RPMI8226 (cell line): ENCODE results near the gene FMN1.
"Not testable (repeated sequence)": the region's sequence is repeated elsewhere in the genome, so short reads cannot be mapped to it uniquely, and the experiment has no call there.

Experiments used
- DNase-seq: peaks from one replicate; pipeline ENCODE4 v3.0.0-alpha.2; 2015

Gene FMN1

GRCh38 chr15:33086500-33087121 is 107.9 kb downstream of the FMN1 start:
- peak; percentile 49 for DNase-seq

- no peak for DNase-seq
Observed at GRCh38 chr15:33084661-33085060, 109.9 kb downstream of the FMN1 start.

GRCh38 chr15:33083232-33084081 is 111.1 kb downstream of the FMN1 start:
- no peak for DNase-seq

- DNase-seq, result no peak
Observed at GRCh38 chr15:33080006-33080405, 114.5 kb downstream of the FMN1 start.

- DNase-seq, result no peak
Observed at GRCh38 chr15:33078607-33079006, 115.9 kb downstream of the FMN1 start.

- DNase-seq, result no peak
Observed at GRCh38 chr15:33076937-33077336, 117.6 kb downstream of the FMN1 start.

- DNase-seq, result peak; percentile 20
Observed at GRCh38 chr15:33074942-33075341, 119.6 kb downstream of the FMN1 start.

GRCh38 chr15:33074212-33074611 is 120.3 kb downstream of the FMN1 start:
- no peak for DNase-seq

- no peak for DNase-seq
Observed at GRCh38 chr15:33071451-33071850, 123.1 kb downstream of the FMN1 start.

GRCh38 chr15:33069903-33070302 is 124.6 kb downstream of the FMN1 start:
- DNase-seq, result not testable (repeated sequence)

- no peak for DNase-seq
Observed at GRCh38 chr15:33069161-33069560, 125.4 kb downstream of the FMN1 start.

- DNase-seq, result peak; percentile 85
Observed at GRCh38 chr15:33068511-33068990, 126.0 kb downstream of the FMN1 start.

GRCh38 chr15:33068007-33068481 is 126.5 kb downstream of the FMN1 start:
- DNase-seq, result peak; percentile 88

- DNase-seq, result no peak
Observed at GRCh38 chr15:33067456-33067855, 127.1 kb downstream of the FMN1 start.

GRCh38 chr15:33066584-33066983 is 127.9 kb downstream of the FMN1 start:
- peak; percentile 69 for DNase-seq

- DNase-seq, result no peak
Observed at GRCh38 chr15:33064878-33065277, 129.6 kb downstream of the FMN1 start.

GRCh38 chr15:33059184-33059583 is 135.3 kb downstream of the FMN1 start:
- no peak for DNase-seq

- no peak for DNase-seq
Observed at GRCh38 chr15:33057845-33058244, 136.7 kb downstream of the FMN1 start.

- DNase-seq, result no peak
Observed at GRCh38 chr15:33055962-33056361, 138.6 kb downstream of the FMN1 start.

- DNase-seq, result no peak
Observed at GRCh38 chr15:33051528-33051927, 143.0 kb downstream of the FMN1 start.

- DNase-seq, result peak; percentile 33
Observed at GRCh38 chr15:33048255-33048654, 146.3 kb downstream of the FMN1 start.

- no peak for DNase-seq
Observed at GRCh38 chr15:33047077-33047476, 147.4 kb downstream of the FMN1 start.

GRCh38 chr15:33046329-33046728 is 148.2 kb downstream of the FMN1 start:
- DNase-seq, result peak; percentile 67
